HG02759 (cell line): ENCODE results near the gene RNF121.

Experiments used
- ATAC-seq: cut with Tn5 transposase; IDR thresholded peaks from one replicate; pipeline ENCODE4 v1.9.1; 2021; ENCODE audit warnings: mild to moderate bottlenecking, moderate library complexity; ENCODE audit not compliant: unreplicated experiment

Gene RNF121

DNA sequence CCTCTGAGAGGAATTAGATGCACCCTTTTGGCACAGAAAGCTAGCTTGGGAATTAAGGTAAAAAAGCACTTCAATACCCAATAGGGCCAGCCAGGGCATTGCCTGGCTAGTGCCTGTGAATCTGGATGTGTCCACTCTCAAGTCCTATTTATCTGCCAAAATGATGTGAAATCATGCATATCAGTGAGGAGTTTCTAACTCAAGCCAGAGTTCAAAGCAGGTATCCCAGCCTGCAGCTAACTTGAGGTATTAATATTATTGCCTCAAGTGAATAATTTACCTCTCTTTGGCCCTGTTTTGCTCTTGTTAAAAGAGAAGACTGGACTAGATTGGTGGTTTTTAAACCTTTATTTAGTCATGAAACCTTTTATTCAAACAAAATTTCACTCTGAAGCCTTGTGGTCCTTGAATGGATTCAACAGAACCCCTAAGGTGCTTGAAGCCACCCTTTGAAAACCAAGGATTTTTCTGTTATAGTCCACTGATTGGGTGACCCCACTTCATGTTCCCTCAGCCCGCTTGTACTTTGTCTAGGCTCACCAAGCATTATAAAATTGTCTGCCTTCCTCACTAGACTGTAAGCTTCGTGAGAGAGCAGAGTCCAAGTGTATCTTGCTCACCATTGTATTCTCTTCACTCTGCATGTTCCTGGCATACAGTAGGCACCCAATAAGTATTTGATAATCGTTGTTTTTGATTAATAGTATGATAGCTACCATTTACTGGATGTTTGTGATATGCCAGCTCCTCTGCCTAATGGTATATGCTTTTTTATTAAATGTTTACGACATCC, 4.5 kb downstream of the RNF121 start:
- ATAC-seq, result no peak

DNA sequence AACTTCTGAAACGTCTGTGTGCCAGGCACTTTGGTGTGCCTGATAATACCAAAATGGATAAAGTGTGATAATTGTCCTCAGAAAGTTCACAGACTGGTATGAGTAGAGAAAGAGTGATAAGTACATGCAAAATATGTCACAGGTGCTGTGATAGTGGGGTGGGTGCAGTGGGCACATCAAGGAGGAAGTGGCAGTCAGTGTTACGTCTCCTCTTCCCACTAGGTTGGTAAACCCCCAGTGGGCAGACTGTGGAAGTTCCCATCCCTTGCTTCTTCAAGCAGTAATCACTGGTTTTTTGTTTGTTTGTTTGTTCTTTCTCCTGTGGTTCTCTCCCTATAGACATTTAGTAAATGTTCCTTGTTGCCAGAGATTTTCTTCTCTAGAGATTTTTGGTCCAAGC, 5.4 kb downstream of the RNF121 start:
- no peak for ATAC-seq

DNA sequence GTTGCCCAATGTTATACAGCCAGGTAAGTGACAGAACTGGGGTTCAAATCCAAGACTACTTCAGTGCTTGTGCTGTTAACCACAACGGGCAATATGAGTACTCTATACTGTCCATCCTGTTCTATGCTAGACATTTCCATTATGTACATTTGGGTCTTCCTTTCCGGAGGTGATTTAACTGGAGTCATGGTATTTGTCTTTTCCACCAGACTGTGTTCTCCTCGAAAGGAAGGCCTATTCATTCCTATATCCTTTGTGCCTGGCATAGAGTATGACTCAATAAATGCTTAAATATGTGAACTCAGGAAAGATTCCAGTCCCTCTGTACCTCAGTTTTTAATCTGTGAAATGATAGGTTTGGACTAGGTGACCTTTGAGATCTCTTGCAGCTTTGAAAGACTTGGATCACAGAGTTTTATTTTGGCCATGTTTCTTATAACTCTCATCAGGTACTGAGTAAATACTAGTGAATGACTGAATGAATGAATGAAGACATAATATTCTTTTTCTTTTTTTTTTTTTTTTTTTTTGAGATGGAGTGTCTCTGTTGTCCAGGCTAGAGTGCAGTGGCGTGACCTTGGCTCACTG, 6.6 kb downstream of the RNF121 start:
- ATAC-seq, result no peak

DNA sequence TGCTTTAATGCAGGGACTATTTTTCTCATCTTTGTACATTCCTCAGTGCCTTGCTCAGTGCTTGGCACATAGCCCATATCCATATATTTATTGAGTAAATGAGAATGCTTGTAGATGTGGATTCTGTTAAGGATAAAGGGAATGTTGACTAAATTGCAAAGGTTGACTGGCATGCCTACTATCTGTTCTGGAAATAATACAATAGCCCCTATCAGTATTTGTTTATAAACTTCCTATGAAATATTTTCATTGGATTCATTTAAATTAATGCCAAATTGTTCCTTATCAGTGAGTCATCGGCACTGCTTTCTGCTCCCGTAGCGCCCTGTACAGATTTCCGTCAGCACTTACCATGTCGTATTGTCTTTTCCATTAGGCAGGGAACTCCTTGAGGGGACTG, 8.0 kb downstream of the RNF121 start:
- ATAC-seq, result no peak

DNA sequence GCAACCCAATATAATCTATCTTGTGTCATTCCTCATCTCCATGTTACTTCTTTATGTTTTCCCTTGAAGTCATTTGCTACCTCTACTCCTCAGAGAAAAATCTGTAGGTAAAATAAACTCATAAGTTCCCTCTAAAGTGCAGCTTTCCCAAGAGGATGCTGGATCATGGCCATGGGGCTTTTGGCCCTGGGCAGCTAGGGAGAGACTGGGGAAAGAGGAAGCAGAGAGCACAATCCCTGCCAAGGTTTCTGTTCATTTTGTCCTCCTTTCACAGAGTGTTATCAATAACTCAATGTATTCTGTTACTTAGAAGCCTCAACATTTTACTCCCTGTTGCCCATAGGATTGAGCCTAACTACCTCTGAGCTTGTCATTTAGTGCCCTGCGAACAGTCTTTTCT, 9.0 kb downstream of the RNF121 start:
- no peak for ATAC-seq

DNA sequence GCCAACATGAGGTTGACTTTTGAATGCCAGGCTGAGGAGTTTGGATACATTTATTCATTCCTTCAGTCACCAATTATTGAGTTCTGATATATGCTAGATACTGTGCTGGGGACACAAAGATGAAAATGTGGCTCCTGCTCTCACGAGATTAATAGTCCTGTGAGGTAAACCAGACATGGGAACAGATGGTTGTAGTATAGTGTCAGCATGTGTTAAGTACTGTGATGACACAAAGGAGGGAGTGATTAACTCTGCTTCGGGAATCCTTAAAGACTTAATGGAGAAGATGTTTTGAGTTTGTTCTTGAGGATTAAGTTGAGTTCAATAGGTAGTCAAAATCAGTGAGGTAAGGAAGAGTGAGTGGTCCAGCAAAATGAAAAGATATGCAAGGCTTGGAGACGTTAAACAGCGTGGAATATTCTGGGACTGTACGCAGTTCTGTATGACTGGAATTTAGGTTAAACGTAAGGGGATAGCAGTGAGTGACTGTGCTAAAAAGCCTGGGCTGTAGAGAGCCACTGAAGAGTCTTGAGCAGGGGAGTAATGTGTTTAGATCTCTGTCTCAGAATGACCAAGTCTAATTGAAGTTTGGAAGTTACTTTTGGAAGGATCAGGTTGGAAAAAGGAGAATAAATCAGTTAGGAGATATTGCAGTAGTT, 11.8 kb downstream of the RNF121 start:
- no peak for ATAC-seq

DNA sequence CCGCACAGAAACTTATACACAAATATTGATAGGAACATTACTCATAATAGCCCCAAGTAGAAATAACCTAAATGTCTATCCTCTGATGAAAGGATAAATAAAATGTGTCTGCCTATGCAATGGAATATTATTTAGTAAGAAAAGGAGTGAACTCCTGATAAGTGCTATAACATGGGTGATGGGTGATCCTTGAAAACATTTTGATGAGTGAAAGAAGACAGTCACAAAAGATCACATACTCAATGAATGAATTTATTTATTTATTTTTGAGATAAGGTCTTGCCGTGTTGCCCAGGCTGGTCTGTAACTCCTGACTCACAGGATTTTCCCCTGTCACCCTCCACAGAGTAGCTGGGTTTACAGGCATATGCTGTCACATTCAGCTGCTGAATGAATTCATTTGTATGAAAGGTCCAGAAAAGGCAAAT, 17.3 kb downstream of the RNF121 start:
- ATAC-seq, result no peak

DNA sequence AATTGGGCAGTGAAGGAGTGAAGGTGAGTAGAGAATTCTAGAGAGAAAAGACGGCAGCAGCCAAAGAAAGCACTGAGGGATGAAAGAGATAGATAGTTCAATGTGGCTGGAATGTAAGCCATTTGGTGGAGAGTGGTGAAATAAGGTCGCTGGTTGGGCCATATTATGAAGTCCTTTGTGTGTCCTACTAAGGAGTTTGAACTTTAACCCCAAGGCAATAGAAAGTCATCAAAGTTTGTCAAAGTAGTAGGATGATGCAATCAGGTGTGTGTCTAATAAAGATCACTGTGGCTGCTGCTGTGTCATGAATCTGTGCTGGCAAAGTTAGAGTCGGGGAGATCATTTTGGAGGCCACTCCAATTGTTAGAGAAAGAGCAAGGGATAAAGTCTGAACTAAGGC, 18.7 kb downstream of the RNF121 start:
- ATAC-seq, result no peak

DNA sequence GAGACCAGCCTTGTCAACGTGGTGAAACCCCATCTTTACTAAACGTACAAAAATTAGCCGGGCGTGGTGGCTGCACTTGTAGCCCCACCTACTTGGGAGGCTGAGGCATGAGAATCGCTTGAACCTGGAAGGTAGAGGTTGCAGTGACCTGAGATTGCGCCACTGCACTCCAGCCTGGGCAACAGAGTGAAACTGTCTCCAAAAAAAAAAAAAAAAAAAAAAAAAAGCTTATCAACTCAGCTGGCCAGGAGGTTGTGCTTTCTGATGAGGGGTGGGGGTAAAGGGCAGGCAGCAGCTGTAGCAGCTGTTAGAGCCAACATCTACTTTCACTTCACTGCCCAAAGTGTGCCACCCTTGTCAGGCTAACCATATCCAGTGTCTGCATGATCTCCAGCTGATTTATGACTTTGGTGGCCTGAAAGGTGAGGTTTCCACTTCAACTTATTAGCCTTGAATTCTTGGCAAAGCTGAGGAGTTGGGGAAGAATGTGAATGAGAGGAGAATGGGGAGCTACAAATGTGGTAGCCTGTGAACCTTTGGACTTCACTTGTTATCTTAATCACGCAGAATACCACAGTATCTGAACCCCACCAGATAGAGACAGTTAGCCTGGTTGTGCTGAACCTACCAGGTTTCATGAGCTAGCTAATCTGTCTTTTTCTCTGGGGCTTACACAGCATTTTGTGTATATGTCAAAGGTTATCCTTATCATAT, 19.6 kb downstream of the RNF121 start:
- no peak for ATAC-seq

DNA sequence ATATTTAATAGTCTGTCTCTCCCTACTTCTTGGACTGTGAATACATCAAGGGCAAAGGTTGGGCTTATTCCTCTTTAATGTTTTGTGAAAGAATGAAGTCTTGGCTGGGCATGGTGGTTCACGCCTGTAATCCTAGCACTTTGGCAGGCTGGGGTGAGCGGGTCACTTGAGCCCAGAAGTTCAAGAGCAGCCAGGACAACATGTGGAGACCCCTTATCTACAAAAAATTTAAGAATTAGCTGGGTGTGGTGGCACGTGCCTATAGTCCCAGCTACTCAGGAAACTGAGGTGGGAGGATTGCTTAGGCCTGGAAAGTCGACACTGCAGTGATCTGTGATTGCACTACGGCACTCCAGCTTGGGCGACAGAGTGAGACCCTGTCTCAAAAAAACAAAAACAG, 20.2 kb downstream of the RNF121 start:
- no peak for ATAC-seq

DNA sequence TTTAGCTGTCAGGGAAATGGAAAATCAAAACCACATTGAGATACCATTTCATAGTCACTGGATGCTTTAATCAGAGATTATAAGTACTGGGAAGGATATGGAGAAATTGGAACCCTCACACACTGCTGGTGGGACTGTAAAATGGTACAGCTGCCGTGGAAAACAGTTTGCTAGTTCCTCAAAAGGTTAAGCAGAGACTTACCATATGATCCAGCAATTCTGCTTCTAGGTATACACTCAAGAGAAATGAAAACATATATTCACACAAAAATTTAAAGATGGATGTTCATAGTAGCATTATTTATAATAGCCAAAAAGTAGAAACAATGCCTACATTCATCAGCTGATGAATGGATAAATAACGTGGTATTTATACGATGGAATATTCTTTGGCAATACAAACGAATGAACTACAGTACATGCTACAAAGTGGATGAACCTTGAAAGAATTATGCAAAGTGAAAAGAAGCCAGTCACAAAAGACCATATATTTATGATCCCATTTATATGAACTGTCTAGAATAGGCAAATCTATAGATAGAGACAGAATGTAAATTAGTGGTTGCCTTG, 23.0 kb downstream of the RNF121 start:
- no peak for ATAC-seq

DNA sequence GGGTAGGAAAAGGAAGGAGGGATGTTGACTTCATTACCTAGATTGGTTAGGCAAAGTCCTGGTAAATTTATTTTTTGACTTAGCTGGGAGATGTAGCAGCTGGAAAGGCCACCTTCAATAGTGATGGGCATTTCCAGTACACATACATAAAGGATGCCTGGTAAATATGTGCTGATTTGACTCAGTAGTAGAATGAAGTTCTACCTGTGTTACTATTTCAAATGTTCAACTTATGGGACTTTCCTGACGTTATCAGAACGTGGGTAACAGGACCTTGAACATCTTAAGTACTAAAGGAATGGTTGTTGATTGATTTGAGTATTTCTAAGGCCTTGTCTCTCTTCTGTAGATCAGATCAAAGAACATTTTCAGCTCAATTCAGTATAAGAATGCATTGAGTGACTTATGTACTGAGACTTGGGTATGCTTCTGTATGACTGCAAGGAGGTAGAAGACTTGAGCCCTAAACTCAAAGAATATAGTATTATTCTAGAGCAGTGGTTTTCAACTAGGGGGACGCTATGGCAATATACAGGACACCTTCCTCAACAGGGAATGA, 27.1 kb downstream of the RNF121 start:
- ATAC-seq, result no peak

DNA sequence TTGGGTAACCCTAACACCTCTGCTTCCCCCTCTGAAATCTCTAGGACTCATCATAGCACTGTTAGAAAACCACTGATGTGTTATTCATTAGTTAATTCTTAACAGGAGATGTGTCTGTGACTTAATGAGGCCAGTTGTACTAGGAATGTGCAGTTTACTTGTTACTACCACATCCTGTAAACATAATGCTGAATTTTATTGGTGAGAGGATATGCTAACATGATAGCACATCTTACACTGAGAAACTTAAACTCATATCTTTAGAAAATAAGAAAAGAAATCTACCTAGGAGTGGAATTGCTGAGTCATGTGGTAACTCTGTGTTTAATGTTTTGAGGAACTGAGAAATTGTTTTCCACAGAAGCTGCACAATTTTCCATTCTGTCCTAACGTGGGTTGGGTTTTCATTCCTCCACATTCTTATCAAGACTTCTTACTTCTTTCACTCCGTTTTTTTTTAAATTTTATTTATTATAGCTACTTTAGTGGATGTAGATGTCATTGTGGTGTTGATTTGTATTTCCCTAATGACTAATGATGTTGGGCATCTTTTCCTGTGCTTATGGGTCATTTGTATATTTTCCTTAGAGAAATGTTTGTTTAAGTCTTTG, 33.7 kb downstream of the RNF121 start:
- ATAC-seq, result peak; percentile 63

DNA sequence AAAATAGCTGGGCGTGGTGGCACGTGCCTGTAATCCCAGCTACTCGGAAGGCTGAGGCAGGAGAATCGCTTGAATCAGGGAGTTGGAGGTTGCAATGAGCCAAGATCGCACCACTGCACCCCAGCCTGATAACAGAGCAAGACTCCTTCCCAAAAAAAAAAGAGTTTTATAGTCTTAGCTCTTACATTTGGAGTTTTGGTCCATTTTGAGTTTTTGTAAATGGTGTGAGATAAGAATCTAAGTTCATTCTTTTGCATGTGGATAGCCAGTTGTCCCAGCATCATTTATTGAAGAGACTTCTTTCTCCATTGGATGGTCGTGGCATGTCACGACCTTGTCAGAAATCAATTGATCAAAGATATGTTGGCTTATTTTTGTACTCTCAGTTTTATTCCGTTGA, 34.6 kb downstream of the RNF121 start:
- no peak for ATAC-seq

DNA sequence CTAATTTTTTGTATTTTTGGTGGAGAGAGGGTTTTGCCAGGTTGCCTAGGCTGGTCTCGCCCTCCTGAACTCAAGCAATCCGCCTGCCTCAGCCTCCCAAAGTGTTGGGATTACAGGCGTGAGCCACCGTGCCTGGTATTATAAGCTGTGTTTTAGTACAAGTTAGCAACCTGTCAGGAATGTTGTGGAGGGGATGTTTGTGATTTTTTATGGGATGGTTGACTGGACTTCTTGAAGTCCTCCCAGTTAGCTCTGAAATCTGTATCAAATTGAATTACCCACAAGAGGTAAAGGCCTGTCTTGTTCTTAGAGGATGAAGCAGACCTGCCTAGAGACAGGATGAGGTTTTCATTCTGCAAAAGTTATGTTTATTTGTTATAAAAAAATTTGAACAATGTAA, 35.8 kb downstream of the RNF121 start:
- no peak for ATAC-seq

DNA sequence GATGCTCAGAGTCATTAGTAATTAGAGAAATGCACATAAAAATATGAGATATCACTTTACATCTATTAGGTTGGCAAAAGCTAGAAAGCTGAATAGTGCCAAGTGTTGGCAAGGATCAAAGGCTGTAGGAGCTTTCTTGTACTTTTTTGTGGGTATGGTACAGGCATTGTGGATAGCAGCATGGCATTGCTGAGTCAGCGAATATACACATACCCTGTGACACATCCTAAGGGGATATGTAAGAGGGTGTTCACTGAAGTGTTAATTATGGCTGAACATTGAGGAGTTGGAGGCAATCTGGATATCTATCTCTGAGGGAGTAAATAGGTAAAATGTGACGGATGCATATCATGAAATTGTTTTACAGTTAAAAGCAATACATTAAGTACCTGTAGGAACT, 42.8 kb downstream of the RNF121 start:
- ATAC-seq, result no peak

DNA sequence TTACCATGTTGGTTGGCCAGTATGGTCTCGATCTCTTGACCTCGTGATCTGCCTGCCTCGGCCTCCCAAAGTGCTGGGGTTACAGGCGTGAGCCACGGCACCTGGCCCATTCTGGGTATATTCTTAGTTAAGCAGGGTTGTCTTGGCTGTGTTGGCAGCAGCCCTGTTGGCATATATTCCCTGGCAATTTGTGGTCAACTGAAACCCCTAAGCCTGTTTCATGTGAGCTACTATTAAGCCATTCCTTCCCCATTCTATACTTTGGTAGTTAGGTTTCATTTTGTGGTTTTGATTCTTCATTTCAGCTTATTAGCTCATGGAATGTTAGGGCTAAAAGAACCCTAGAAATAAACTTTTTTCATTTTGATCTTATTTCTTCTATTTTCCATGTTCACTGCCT, 47.7 kb downstream of the RNF121 start:
- no peak for ATAC-seq

DNA sequence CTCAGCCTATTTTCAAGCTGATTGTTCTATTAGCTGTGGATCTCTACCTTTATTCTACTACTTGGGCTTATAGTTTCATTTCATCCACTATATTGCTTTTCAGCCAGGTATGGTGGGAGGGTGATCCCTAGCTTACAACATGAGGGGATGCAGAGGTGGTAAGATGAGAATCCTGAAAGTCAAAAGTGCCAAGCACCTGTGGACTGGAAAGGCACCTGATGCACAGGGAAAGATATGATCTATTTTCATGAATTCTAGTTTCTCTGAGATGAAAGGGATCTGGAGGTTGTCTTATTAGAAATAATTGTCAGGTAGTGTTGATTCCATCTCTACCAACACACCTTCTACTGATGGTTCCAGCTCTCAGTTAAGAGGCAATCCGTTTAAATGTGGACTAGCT, 48.2 kb downstream of the RNF121 start:
- ATAC-seq, result no peak

DNA sequence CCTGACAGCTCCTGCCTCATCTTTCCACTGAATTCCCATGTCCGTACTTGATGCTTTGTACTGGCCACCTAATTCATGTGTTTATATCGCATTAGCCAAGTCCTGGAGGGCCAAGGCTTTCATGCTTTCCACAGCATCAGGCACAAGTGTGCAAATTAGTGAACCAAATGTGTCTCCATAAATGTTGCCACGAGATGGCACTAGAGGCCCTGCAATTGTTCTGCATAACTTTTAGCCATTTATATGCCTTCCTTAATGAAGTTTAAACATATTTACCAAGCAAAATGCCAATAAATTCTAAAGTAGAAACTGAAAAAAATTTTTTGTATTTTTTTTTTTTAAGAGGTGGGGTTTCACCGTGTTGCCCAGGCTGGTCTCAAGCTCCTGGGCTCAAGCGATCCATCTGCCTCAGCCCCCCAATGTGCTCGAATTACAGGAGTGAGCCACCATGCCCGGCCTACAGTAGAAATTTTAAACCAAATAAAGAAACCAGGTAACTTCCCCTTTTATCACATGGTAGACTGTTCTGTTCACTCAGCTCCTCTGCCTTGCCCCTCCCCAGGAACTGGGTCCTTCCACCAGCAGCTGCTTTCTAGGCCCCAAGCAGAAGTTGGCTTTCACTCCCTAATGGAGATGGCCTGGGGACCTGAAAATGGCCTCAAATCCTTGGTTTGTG, 49.0 kb downstream of the RNF121 start:
- peak; percentile 56 for ATAC-seq

DNA sequence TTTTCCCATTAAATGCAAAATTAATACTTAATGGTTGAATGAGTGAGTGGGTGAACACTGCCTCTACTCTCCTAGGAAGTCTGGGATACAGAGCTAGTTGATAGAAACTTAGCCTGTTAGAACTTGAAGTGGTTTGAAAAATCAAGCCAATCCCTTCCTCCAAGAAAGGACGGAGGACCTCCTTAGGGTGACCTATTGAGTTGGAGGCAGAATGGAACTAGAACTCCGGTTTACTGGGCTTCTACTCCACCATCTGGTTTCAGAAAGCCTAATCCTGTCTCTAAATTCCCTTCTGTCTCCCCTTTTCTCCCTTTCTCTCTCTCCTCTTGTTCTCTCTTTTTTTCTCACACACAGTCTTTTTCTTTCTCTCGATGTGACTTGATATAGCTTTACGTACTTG, 50.2 kb downstream of the RNF121 start:
- no peak for ATAC-seq
